Vagina (tissue), 2 donors: ENCODE results near the gene IDE. TPM values are rescaled to one million over a fixed set of nuclear protein-coding genes. Genes with fewer than 3 reads are reported as not detected.

Source experiments
- DNase-seq, 2 donors: peaks; one replicate each; pipeline ENCODE4 v3.0.0-alpha.2; 2017; ENCODE audit errors: extremely low spot score in 2 of 2
- H3K27ac ChIP-seq: fragments of 200-600 bp; sonication (generic); one replicate; pipeline ENCODE4 v1.5.1; 2019
- H3K27me3 ChIP-seq: fragments of 200-600 bp; sonication (generic); one replicate; pipeline ENCODE4 v1.5.1; 2019
- H3K36me3 ChIP-seq, 2 donors: fragments of 200-600 bp; sonication (generic); one replicate each; pipeline ENCODE4 v1.5.1; 2017 to 2019
- H3K4me1 ChIP-seq: fragments of 200-600 bp; sonication (generic); one replicate; pipeline ENCODE4 v1.5.1; 2019
- H3K4me3 ChIP-seq, 2 donors: fragments of 200-600 bp; sonication (generic); 1 replicate in 1 of 2; 2 replicates in 1 of 2; pipeline ENCODE4 v1.5.1; 2016 to 2019
- H3K9me3 ChIP-seq: fragments of 200-600 bp; sonication (generic); one replicate; pipeline ENCODE4 v1.5.1; 2019
- CTCF ChIP-seq, 3 experiments: fragments of 450-650 bp in 2 of 3; fragments of 200-600 bp in 1 of 3; sonication (generic) in 1 of 3; IDR thresholded peaks; one replicate each; pipeline ENCODE4 v1.5.1; 2017 to 2019; ENCODE audit warnings: antibody characterized with exemption in 3 of 3, mild to moderate bottlenecking in 2 of 3, moderate library complexity in 2 of 3
- POLR2A ChIP-seq, 2 donors: fragments of 450-650 bp; IDR thresholded peaks; one replicate each; pipeline ENCODE4 v1.6.1; 2017; ENCODE audit warnings: antibody characterized with exemption in 2 of 2, mild to moderate bottlenecking in 2 of 2, moderate library complexity in 2 of 2
- POLR2AphosphoS5 ChIP-seq, 2 donors: sonication (generic); formaldehyde crosslinking; IDR thresholded peaks; one replicate each; pipeline ENCODE4 v1.9.0; 2017; ENCODE audit warnings: antibody characterized with exemption in 2 of 2, mild to moderate bottlenecking in 2 of 2, low read depth in 1 of 2; ENCODE audit not compliant: insufficient read depth in 1 of 2
- intact Hi-C: fragments of 100-400 bp; cut with DNase I; formaldehyde crosslinking; loops from one replicate; pipeline ENCODE4 v1.15.1; 2023
- total RNA-seq: library from RNA; depleted of rRNA; stranded (reverse); fragments of >200 nt; gene quantifications from one replicate; pipeline ENCODE4 v1.2.3, GENCODE V29; 2016

IDE gene
- 22.3 TPM for total RNA-seq

DNA sequence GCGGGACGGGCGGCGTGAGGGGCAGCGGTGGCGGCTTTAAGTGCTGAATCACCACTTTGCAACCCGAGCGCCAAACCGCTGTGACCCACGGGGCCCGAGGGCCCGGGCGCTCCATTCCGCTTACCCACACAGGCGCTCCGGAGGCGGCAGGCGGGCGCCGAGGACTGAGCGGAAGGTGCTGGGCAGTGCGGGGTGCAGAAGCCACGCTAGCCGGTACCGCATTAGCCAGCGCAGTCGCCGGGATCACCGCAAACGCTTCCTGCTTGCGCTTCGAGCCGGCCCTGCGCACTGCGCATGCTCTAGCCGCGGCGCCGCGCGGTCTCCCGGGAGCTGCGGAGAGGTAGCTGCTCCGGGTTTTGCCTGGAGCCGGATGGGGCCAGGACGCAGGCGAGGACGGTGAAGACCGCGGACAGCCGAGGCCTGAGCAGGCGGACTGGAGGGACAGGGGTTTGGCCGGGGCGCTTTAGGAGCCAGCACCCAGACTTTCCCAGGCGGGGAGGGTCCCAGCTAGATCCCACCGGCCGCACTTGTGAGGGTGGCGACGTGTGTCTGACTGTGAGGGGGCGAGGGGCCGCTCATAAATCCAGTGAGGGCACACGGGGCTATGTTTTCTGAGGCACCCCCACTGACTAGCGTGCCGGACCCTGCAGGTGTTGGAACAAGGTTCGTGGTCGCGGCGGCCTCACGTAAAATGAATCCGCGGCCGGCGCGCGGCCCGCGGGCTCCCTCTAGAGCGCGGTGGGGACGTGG, at the start of gene IDE:
TSS of gene IDE (minus strand) at position 296 of the 750 bp plus-strand sequence. CDS start at position 222, 74 bp downstream.
- no peaks in the 10 kb centered on the region for H3K9me3 ChIP-seq
- peaks cover 48% of the 10 kb centered on the region for H3K4me1 ChIP-seq
- H3K36me3 ChIP-seq: no peaks in the 10 kb centered on the region
- H3K4me3 ChIP-seq: peak within 1 kb of the TSS; percentile 81 to 87
- peak within 1 kb of the TSS; percentile 94 for H3K27ac ChIP-seq
- intact Hi-C loops: loop anchor here (5.0 kb wide), 1 partner anchor 57 kb away; no protein-coding TSS in a partner anchor
- H3K27me3 ChIP-seq: no peaks in the 10 kb centered on the region
- TF ChIP-seq POLR2AphosphoS5 (IDR thresholded peaks at IDR 0.05; ENCODE audit: insufficient read depth in 1 of 2, low read depth in 1 of 2): peak; percentile 79 to 81
- TF ChIP-seq CTCF (IDR thresholded peaks at IDR 0.05): peak in 2 of 3 experiments; percentile 67 to 70
- TF ChIP-seq POLR2A (IDR thresholded peaks at IDR 0.05): no peak
- peak in 1 of 2 donors; percentile 88 for DNase-seq

- intact Hi-C loops: no loop called here
- DNase-seq: no peak
- Histone ChIP-seq H3K36me3 (no peaks in the 10 kb centered on the region), H3K27me3 (no peaks in the 10 kb centered on the region), H3K4me3 (no peak overlapping the region), H3K9me3 (no peaks in the 10 kb centered on the region), H3K4me1 (no peaks in the 10 kb centered on the region), H3K27ac (no peak overlapping the region)
- no peak for TF ChIP-seq POLR2AphosphoS5 (IDR thresholded peaks at IDR 0.05; ENCODE audit: insufficient read depth in 1 of 2, low read depth in 1 of 2)
- no peak for TF ChIP-seq POLR2A (IDR thresholded peaks at IDR 0.05)
- TF ChIP-seq CTCF (IDR thresholded peaks at IDR 0.05): no peak
These were observed 45.5 kb upstream of the IDE start for GRCh38 chr10:92619368-92619767.

GRCh38 chr10:92615515-92615914, 41.6 kb upstream of the IDE start:
- Histone ChIP-seq H3K4me1 (no peaks in the 10 kb centered on the region), H3K27me3 (no peaks in the 10 kb centered on the region), H3K9me3 (no peaks in the 10 kb centered on the region), H3K36me3 (no peaks in the 10 kb centered on the region), H3K4me3 (no peak overlapping the region), H3K27ac (no peak overlapping the region)
- TF ChIP-seq POLR2AphosphoS5 (IDR thresholded peaks at IDR 0.05; ENCODE audit: insufficient read depth in 1 of 2, low read depth in 1 of 2) (no peak), CTCF (IDR thresholded peaks at IDR 0.05) (no peak), POLR2A (IDR thresholded peaks at IDR 0.05) (no peak)
- no peak for DNase-seq
- intact Hi-C loops: no loop called here

DNA sequence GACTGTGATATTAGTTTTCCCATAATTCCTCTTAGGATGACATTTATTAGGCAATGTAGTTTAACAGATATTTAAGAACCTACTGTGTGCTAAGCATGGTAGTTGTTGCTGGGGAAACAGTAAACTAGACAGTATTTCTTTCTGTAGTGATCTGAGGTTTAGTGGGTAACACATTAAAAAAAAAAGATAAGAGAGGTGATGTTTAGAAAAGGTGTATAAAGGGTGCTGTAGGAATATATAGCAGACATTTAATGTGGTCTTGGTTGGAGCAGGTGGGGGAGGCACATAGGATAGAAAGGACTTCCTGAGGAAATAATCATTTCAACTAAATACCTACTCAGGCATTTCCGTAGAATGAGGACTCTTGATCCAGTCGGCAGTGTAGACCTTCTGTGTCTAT, 30.9 kb upstream of the IDE start:
- H3K27me3 ChIP-seq: no peaks in the 10 kb centered on the region
- no peaks in the 10 kb centered on the region for H3K9me3 ChIP-seq
- H3K27ac ChIP-seq: no peak overlapping the region
- intact Hi-C loops: no loop called here
- H3K4me3 ChIP-seq: no peak overlapping the region
- H3K4me1 ChIP-seq: no peaks in the 10 kb centered on the region
- no peaks in the 10 kb centered on the region for H3K36me3 ChIP-seq
- TF ChIP-seq CTCF (IDR thresholded peaks at IDR 0.05) (no peak), POLR2A (IDR thresholded peaks at IDR 0.05) (no peak), POLR2AphosphoS5 (IDR thresholded peaks at IDR 0.05; ENCODE audit: insufficient read depth in 1 of 2, low read depth in 1 of 2) (no peak)
- no peak for DNase-seq

DNA sequence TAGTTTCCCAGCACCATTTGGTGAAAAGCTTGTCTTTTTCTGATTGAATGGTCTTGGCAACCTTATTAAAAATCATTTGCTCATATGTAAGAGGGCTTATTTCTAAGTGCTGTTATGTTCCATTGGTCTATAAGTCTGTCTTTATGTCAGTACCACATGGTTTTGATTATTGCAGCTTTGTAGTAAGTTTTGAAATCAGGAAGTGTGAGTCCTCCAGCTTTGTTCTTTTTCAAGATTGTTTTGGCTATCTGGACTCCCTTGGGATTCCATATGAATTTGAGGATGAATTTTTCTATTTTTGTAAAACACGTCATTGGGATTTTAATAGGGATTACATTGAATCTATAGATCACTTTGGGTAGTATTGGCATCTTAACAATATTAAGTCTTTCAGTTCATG, 24.4 kb upstream of the IDE start:
- Histone ChIP-seq H3K4me1 (peaks cover 6% of the 10 kb centered on the region), H3K27ac (no peak overlapping the region), H3K4me3 (no peak overlapping the region), H3K9me3 (no peaks in the 10 kb centered on the region), H3K27me3 (no peaks in the 10 kb centered on the region), H3K36me3 (no peaks in the 10 kb centered on the region)
- no peak for DNase-seq
- intact Hi-C loops: no loop called here
- TF ChIP-seq POLR2A (IDR thresholded peaks at IDR 0.05): no peak
- TF ChIP-seq POLR2AphosphoS5 (IDR thresholded peaks at IDR 0.05; ENCODE audit: insufficient read depth in 1 of 2, low read depth in 1 of 2): no peak
- TF ChIP-seq CTCF (IDR thresholded peaks at IDR 0.05): no peak
